HepG2 (cell line): ENCODE measurements around the gene RARG. TPM values are rescaled to one million over a fixed set of nuclear protein-coding genes. Genes with fewer than 3 reads are reported as not detected.

ENCODE experiments used
- ATAC-seq: fragments of 200-7000 bp; cut with Tn5 transposase; 3 replicates; pipeline ENCODE4 v1.9.1; 2020; ENCODE audit warnings: mild to moderate bottlenecking, moderate library complexity
- BruUV-seq: library from RNA; stranded (reverse); fragments of 400-500 nt; replicated peaks from 2 replicates; lab custom pipeline; 2021; lab: Mats Ljungman, UMichigan
- CTCF ChIA-PET: fragments of 300-600 bp; formaldehyde crosslinking; extraction: SDS; loops from one replicate; lab custom pipeline; 2021; ENCODE audit warnings: low total read pairs, inconsistent platforms, low intra/inter-chr PET ratio; lab: Yijun Ruan, JAX
- POLR2A ChIA-PET: fragments of 350-600 bp; sonication (Branson Sonifier 250); formaldehyde crosslinking; loops from one replicate; lab custom pipeline; 2020; ENCODE audit warnings: antibody characterized with exemption, inconsistent platforms; lab: Yijun Ruan, JAX
- DNase-seq: peaks from one replicate; pipeline ENCODE4 v3.0.0-alpha.2; 2015; ENCODE audit warnings: low spot score
- FAIRE-seq: peaks from 3 replicates; lab custom pipeline; 2011; peaks lifted over from hg19 to GRCh38; lab: Jason Lieb, UNC
- H2AFZ ChIP-seq: one replicate; pipeline ENCODE4 v1.6.1; 2011; ENCODE audit warnings: low read length, inconsistent platforms
- H3K27ac ChIP-seq: fragments of 300-600 bp; 3 replicates; pipeline ENCODE4 v1.8.0; 2011; ENCODE audit warnings: mixed run types, mild to moderate bottlenecking, mixed read lengths, low read length, inconsistent platforms; ENCODE audit not compliant: insufficient read depth; ENCODE audit errors: extremely low read length
- H3K27me3 ChIP-seq, 2 experiments: fragments of 200-600 bp in 1 of 2; 2 replicates in 1 of 2; 3 replicates in 1 of 2; pipeline versions ENCODE4 v1.6.0 to v1.8.0; 2011; ENCODE audit warnings: low read length in 2 of 2, mild to moderate bottlenecking in 2 of 2, moderate library complexity in 2 of 2, inconsistent platforms in 1 of 2; ENCODE audit not compliant: insufficient read depth in 2 of 2, control insufficient read depth in 1 of 2
- H3K36me3 ChIP-seq, 2 experiments: fragments of 200-600 bp in 1 of 2; replicated peaks in 1 of 2; 2 replicates in 1 of 2; 3 replicates in 1 of 2; pipeline versions ENCODE4 v1.5.1 to v1.8.0; 2011; ENCODE audit warnings: low read length in 2 of 2, inconsistent platforms in 1 of 2; ENCODE audit not compliant: insufficient read depth in 2 of 2, control insufficient read depth in 1 of 2
- H3K4me1 ChIP-seq: 2 replicates; pipeline ENCODE4 v1.5.1; 2012; ENCODE audit warnings: low read length, inconsistent platforms; ENCODE audit not compliant: insufficient read depth
- H3K4me2 ChIP-seq: 2 replicates; pipeline ENCODE4 v1.6.0; 2011; ENCODE audit warnings: low read depth, low read length, inconsistent platforms
- H3K4me3 ChIP-seq, 3 experiments: fragments of 200-600 bp in 1 of 3; sonication (generic), shearing (Covaris generic) in 1 of 3; replicated peaks in 1 of 3; 2 replicates each; pipeline ENCODE4 v1.5.1; 2011 to 2016; ENCODE audit warnings: low read length in 3 of 3, inconsistent platforms in 2 of 3, low read depth in 2 of 3, mild to moderate bottlenecking in 2 of 3, control low read depth in 1 of 3, mixed read lengths in 1 of 3; ENCODE audit not compliant: insufficient read depth in 1 of 3
- H3K79me2 ChIP-seq: one replicate; pipeline ENCODE4 v1.6.1; 2011; ENCODE audit warnings: low read length, inconsistent platforms; ENCODE audit not compliant: insufficient read depth
- H3K9ac ChIP-seq: 2 replicates; pipeline ENCODE4 v1.6.0; 2011; ENCODE audit warnings: mild to moderate bottlenecking, low read depth, low read length, inconsistent platforms; ENCODE audit not compliant: insufficient read depth
- H3K9me3 ChIP-seq: 2 replicates; pipeline ENCODE4 v1.5.1; 2012; ENCODE audit warnings: mild to moderate bottlenecking, low read length
- H4K20me1 ChIP-seq: 2 replicates; pipeline ENCODE4 v1.6.0; 2011; ENCODE audit warnings: inconsistent platforms, mild to moderate bottlenecking, low read length, moderate library complexity; ENCODE audit not compliant: insufficient read depth
- CEBPB ChIP-seq: IDR thresholded peaks from 2 replicates; pipeline ENCODE4 v1.6.1; 2011; ENCODE audit warnings: low read depth, low read length, improper control_type of control experiment, borderline replicate concordance
- MTF1 ChIP-seq: sonication (generic); formaldehyde crosslinking; IDR thresholded peaks from 2 replicates; pipeline ENCODE4 v1.5.0; 2020; ENCODE audit warnings: missing genetic modification reagents
- ZBTB38 ChIP-seq: sonication (generic); formaldehyde crosslinking; IDR thresholded peaks from 2 replicates; pipeline ENCODE4 v1.5.1; 2020; ENCODE audit warnings: mild to moderate bottlenecking, missing genetic modification reagents
- ZKSCAN5 ChIP-seq: sonication (generic); formaldehyde crosslinking; IDR thresholded peaks from 2 replicates; pipeline ENCODE4 v1.5.1; 2020; ENCODE audit warnings: mild to moderate bottlenecking, missing genetic modification reagents
- ZNF256 ChIP-seq: sonication (generic); formaldehyde crosslinking; conservative IDR thresholded peaks from 2 replicates; pipeline ENCODE4 v1.4.0; 2020; ENCODE audit warnings: missing genetic modification reagents
- ZNF333 ChIP-seq: sonication (generic); formaldehyde crosslinking; IDR thresholded peaks from 2 replicates; pipeline ENCODE4 v1.4.0; 2020; ENCODE audit warnings: mild to moderate bottlenecking, missing genetic modification reagents, borderline replicate concordance
- ZNF468 ChIP-seq: sonication (generic); formaldehyde crosslinking; IDR thresholded peaks from 2 replicates; pipeline ENCODE4 v1.8.0; 2022; ENCODE audit warnings: mild to moderate bottlenecking, moderate library complexity, missing genetic modification reagents
- ZNF775 ChIP-seq: sonication (generic); formaldehyde crosslinking; IDR thresholded peaks from 2 replicates; pipeline ENCODE4 v1.4.0; 2020; ENCODE audit warnings: missing genetic modification reagents, mild to moderate bottlenecking, moderate library complexity, borderline replicate concordance
- ZSCAN22 ChIP-seq: sonication (generic); formaldehyde crosslinking; IDR thresholded peaks from 2 replicates; pipeline ENCODE4 v1.4.0; 2020; ENCODE audit warnings: mild to moderate bottlenecking, missing genetic modification reagents
- WGBS: methylation state at CpG from one replicate; pipeline ENCODE4 v1.1.6; 2017; ENCODE audit warnings: low lambda C conversion rate; 5-methylcytosine and 5-hydroxymethylcytosine counted together
- in situ Hi-C: cut with HindIII; loops from 2 replicates; pipeline ENCODE4 v1.10.0; 2017; ENCODE audit warnings: low pct_unique_long_range_greater_than_20kb; ENCODE audit not compliant: extremely low pct_ligation_motif_present
- intact Hi-C: fragments of 100-400 bp; cut with micrococcal nuclease; formaldehyde crosslinking; loops from one replicate; pipeline ENCODE4 v1.10.0; 2022; ENCODE audit not compliant: unreplicated experiment
- polyA plus RNA-seq, 8 experiments: library from polyadenylated mRNA; depleted of rRNA in 3 of 8; stranded (reverse) in 7 of 8; unstranded in 1 of 8; fragments of >200 nt; fragmentation: Illumina TruSeq in 4 of 8; extraction: Trizol in 4 of 8; gene quantifications; 2 replicates each; pipeline versions ENCODE4 v1.2.1 to v1.2.3, GENCODE V29; 2011 to 2016; ENCODE audit warnings: low read depth in 4 of 8, missing spikeins in 1 of 8, mixed read lengths in 1 of 8; ENCODE audit not compliant: insufficient read depth in 1 of 8
- total RNA-seq, 5 experiments: library from RNA; depleted of rRNA; stranded (reverse); fragments of >200 nt; fragmentation: Illumina TruSeq; extraction: Trizol; gene quantifications; 2 replicates each; pipeline ENCODE4 v1.2.3, GENCODE V29; 2016; ENCODE audit warnings: low read depth in 1 of 5
- TF ChIP-seq, protein P1 (sequence below): sonication (generic); formaldehyde crosslinking; IDR thresholded peaks from 2 replicates; pipeline ENCODE4 v1.8.0; 2022; ENCODE audit warnings: missing genetic modification reagents, mild to moderate bottlenecking, borderline replicate concordance
- TF ChIP-seq, protein P2 (sequence below): IDR thresholded peaks from 2 replicates; pipeline ENCODE4 v1.6.1; 2012; ENCODE audit warnings: low read depth, low read length, improper control_type of control experiment
- TF ChIP-seq, protein P3 (sequence below): sonication (generic); formaldehyde crosslinking; IDR thresholded peaks from 2 replicates; pipeline ENCODE4 v1.4.0; 2020; ENCODE audit warnings: missing genetic modification reagents, borderline replicate concordance
- TF ChIP-seq, protein P4 (sequence below): sonication (generic); formaldehyde crosslinking; IDR thresholded peaks from 2 replicates; pipeline ENCODE4 v1.4.0; 2020; ENCODE audit warnings: mild to moderate bottlenecking, missing genetic modification reagents

RARG gene
- total and polyA plus RNA-seq, 2 of the 13 experiments (the other 11 are each of a cell fraction or from before 2014, with no cell fraction given) = 0.77 to 1.5 TPM

DNA sequence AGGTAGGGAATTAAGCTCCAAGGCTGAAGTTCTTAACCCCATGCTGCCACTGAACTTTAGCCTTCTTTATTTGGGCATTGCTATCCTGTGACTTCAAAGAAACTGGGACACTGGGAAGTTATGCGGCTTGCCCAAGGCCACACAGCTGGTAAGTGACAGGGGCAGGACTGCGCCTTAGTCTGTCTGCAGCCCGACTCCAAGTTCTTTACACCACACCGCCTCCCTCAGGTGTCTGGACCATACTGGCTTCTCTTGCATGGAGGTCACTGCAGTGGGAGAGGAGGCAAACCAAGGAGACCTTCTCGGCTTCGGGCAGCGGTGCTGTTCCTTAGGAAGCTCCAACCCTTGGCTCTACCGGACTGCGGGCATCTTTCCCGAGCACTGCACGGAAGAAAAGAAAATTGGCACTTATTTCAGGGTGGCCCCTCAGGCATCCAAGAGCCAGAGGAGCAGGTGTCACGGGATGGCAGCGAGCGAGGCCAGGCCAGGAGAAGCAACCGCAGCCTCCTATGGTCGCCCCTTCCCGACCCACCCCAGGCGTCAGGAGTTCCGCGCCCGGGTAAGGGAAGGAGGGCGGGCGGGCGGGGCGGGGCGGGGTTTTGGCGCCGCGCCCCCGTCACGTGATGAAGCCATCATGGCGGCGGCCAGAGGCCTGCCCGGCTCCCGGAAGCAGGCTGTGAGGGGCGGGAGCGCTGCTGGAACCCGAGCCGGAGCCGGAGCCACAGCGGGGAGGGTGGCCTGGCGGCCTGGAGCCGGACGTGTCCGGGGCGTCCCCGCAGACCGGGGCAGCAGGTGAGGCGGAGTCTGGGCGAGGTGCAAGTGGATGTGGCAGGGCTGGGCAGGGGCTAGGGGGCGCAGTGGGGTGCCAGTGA lies 19.7 kb upstream of the RARG start:
- ChIA-PET CTCF (interaction anchor here (2.6 kb wide), 1 partner anchor 39 kb away, joined by 21 read pairs; no protein-coding TSS in a partner anchor), POLR2A (interaction anchor here (0.6 to 2.6 kb wide), 11 partner anchors 10 to 77 kb away, joined by 3 to 17 read pairs (median 5); partner anchors contain the start of genes AAAS, CSAD, MYG1 and PFDN5)
- Histone ChIP-seq H3K36me3 (peaks cover 0 to 5% of the 10 kb centered on the region in 2 experiments; a peak in 2 of 5 replicates), H3K9me3 (no peaks in the 10 kb centered on the region), H3K27ac (peak overlapping the region; percentile 80), H4K20me1 (no peaks in the 10 kb centered on the region), H3K79me2 (peaks cover 13% of the 10 kb centered on the region), H3K4me3 (peak overlapping the region; percentile 85 to 96 (median 93)), H3K4me1 (peaks cover 37% of the 10 kb centered on the region), H3K27me3 (no peaks in the 10 kb centered on the region), H2AFZ (peak overlapping the region; percentile 86), H3K9ac (peak overlapping the region; percentile 86), H3K4me2 (peak overlapping the region; percentile 97)
- in situ Hi-C loops = no loop called here
- FAIRE-seq (peak; percentile 92), ATAC-seq (peak; percentile 85), DNase-seq (peak; percentile 81)
- intact Hi-C loops = loop anchor here (5.0 kb wide), 1 partner anchor 39 kb away; no protein-coding TSS in a partner anchor
- WGBS = 1% methylated on average over 16 of the region's 51 CpGs
- TSS peak; percentile 88 for BruUV-seq
- no peak; the same call in 1 of the 2 replicates for TF ChIP-seq ZNF256 (CRISPR knock-in tag)
- TF ChIP-seq, protein P1, sequence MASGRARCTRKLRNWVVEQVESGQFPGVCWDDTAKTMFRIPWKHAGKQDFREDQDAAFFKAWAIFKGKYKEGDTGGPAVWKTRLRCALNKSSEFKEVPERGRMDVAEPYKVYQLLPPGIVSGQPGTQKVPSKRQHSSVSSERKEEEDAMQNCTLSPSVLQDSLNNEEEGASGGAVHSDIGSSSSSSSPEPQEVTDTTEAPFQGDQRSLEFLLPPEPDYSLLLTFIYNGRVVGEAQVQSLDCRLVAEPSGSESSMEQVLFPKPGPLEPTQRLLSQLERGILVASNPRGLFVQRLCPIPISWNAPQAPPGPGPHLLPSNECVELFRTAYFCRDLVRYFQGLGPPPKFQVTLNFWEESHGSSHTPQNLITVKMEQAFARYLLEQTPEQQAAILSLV (CRISPR knock-in tag) = no peak
- TF ChIP-seq, protein P2, sequence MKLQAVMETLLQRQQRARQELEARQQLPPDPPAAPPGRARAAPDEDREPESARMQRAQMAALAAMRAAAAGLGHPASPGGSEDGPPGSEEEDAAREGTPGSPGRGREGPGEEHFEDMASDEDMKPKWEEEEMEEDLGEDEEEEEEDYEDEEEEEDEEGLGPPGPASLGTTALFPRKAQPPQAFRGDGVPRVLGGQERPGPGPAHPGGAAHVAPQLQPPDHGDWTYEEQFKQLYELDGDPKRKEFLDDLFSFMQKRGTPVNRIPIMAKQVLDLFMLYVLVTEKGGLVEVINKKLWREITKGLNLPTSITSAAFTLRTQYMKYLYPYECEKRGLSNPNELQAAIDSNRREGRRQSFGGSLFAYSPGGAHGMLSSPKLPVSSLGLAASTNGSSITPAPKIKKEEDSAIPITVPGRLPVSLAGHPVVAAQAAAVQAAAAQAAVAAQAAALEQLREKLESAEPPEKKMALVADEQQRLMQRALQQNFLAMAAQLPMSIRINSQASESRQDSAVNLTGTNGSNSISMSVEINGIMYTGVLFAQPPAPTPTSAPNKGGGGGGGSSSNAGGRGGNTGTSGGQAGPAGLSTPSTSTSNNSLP = no peak
- peak; percentile 62; the same call in 1 of the 2 replicates for TF ChIP-seq ZNF333 (CRISPR knock-in tag)
- TF ChIP-seq, protein P3, sequence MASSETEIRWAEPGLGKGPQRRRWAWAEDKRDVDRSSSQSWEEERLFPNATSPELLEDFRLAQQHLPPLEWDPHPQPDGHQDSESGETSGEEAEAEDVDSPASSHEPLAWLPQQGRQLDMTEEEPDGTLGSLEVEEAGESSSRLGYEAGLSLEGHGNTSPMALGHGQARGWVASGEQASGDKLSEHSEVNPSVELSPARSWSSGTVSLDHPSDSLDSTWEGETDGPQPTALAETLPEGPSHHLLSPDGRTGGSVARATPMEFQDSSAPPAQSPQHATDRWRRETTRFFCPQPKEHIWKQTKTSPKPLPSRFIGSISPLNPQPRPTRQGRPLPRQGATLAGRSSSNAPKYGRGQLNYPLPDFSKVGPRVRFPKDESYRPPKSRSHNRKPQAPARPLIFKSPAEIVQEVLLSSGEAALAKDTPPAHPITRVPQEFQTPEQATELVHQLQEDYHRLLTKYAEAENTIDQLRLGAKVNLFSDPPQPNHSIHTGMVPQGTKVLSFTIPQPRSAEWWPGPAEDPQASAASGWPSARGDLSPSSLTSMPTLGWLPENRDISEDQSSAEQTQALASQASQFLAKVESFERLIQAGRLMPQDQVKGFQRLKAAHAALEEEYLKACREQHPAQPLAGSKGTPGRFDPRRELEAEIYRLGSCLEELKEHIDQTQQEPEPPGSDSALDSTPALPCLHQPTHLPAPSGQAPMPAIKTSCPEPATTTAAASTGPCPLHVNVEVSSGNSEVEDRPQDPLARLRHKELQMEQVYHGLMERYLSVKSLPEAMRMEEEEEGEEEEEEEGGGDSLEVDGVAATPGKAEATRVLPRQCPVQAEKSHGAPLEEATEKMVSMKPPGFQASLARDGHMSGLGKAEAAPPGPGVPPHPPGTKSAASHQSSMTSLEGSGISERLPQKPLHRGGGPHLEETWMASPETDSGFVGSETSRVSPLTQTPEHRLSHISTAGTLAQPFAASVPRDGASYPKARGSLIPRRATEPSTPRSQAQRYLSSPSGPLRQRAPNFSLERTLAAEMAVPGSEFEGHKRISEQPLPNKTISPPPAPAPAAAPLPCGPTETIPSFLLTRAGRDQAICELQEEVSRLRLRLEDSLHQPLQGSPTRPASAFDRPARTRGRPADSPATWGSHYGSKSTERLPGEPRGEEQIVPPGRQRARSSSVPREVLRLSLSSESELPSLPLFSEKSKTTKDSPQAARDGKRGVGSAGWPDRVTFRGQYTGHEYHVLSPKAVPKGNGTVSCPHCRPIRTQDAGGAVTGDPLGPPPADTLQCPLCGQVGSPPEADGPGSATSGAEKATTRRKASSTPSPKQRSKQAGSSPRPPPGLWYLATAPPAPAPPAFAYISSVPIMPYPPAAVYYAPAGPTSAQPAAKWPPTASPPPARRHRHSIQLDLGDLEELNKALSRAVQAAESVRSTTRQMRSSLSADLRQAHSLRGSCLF (CRISPR knock-in tag) = no peak
- TF ChIP-seq ZNF775 (CRISPR knock-in tag) = no peak
- no peak for TF ChIP-seq ZNF468
- no peak for TF ChIP-seq ZBTB38 (CRISPR knock-in tag)
- TF ChIP-seq ZKSCAN5 (CRISPR knock-in tag) = no peak
- no peak for TF ChIP-seq CEBPB
- TF ChIP-seq, protein P4, sequence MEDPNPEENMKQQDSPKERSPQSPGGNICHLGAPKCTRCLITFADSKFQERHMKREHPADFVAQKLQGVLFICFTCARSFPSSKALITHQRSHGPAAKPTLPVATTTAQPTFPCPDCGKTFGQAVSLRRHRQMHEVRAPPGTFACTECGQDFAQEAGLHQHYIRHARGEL (CRISPR knock-in tag) = no peak
- TF ChIP-seq MTF1 = no peak
- no peak for TF ChIP-seq ZSCAN22 (CRISPR knock-in tag)
